GM21619 (cell line): ENCODE measurements around the gene LATS1.
"Not testable (repeated sequence)": the region's sequence is repeated elsewhere in the genome, so short reads cannot be mapped to it uniquely, and the experiment has no call there.

Experiments used
- ATAC-seq: cut with Tn5 transposase; IDR thresholded peaks from one replicate; pipeline ENCODE4 v1.9.1; 2021; ENCODE audit not compliant: unreplicated experiment

Gene LATS1

DNA sequence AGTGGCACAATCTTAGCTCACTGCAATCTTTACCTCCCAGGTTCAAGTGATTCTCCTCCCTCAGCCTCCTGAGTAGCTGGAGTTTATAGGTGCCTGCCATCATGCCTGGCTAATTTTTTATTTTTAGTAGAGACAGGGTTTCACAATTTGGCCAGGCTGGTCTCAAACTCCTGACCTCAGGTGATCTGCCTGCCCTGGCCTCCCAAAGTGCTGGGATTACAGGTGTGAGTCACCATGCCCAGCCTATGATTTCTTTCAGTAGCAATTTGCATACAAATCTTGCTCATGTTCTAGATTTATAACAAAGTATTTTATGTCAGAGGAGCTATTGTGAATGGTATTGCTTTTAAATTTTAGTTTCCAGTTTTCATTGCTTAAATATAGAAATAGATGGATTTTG lies 45.6 kb downstream of the LATS1 start:
- not testable (repeated sequence) for ATAC-seq

DNA sequence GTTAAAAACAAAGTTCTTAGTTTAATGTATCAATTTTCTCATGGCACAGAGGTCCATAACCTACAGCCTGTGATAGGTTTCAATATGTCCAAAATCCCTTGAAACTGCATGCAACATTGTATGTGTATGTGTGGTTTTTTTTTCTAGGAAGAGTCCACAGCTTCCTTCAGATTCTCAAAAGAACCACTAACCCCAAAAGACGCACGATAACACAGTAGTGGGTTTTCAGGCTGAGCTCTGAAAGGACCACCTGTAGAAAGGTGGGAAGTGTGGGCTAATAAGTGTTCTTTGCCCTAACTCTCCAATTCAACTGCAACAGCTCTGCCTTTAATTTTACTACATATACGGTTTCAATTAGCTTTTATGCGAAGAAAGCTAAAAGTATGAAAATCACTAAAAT lies 57.9 kb downstream of the LATS1 start:
- ATAC-seq, result no peak

DNA sequence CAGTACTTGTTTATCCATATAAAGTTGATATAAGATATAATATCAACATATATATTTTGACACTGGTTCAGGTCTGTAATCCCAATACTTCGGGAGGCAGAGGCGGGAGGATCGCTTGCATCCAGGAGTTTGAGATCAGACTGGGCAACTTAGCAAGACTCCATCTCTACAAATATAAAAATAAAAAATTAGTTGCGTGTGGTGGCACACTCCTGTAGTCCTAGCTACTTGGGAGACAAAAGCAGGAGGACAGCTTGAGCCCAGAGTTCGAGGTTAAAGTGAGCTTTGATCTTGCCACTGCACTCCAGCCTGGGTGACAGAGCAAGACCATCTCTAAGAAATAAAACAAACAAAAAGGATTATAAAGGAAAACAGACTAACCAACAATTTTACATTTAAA lies 60.5 kb downstream of the LATS1 start:
- ATAC-seq, result no peak

- no peak for ATAC-seq
Observed at GRCh38 chr6:149651056-149651455, 66.8 kb downstream of the LATS1 start.

GRCh38 chr6:149648148-149649145 lies 69.5 kb downstream of the LATS1 start, which contains the start of gene KATNA1:
TSS of gene KATNA1 (minus strand) at chr6:149648714. CDS start at chr6:149638547, 10,167 bp downstream.
- peak; percentile 89 for ATAC-seq

DNA sequence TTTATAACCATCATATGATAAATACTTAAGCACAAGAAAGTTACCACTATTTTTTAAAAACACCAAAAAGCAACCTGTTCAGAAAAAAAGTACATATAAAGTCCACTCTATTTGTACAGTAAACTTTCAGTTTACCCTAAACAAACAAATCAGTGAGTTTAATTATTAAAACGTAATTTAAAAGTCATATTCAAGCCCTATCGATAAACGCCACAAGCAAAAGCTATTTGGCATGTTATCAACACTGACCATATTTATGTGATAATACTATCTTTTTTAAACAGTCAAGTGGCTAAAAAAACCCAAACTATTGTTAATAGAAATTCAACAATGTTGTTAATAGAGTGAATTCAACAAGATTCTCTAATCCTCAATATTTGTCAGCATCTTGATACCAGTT lies 71.3 kb downstream of the LATS1 start:
- ATAC-seq, result no peak

DNA sequence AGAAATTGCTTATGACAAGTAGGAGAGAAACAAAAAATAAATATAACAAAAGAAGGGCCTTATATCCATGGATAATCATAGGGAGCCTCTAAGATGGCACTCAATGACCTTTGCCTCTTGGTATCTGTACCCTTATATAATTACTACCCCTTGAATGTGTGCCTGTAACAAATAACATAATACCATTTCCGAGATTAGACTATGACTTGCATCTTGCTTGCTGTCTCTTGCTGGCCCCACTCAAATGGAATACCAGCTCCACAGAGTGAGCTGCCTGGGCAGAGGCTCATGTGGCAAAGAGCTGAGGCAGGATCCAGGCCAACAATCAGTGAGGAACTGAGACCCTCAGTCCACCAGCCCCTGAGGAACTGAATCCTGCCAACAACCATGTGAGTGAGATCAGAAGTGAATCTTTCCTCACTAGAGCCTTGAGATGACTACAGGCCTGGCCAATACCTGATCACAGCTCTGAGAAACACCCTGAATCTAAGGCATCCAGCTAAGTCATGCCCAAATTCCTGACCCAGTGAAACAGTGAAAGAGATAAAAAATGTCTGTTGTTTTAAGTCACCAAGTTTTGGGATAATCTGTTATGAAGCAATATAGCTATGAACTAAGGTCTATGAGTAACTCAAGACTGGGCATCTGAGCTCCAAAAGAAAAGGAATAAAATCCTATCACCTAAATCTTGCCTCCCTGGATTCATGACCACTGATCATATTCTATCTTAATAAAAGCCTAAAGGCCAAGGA lies 74.9 kb downstream of the LATS1 start:
- no peak for ATAC-seq

DNA sequence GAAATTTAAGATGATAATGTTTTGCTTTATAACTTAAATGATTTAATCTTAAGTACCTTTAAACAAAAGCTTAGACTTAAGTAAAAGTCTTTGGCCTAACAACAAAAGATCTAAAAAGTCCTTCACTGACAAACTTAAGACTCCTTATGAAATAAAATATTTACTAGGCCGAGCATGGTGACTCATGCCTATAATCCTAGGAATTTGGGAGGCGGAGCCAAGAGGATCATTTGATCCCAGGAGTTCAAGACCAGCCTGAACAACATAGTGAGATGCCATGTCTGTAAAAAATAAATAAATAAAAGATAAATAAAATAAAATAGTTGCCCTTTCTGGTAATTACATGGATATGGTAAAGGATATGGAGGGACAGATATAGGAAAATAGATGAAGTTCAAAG lies 81.8 kb downstream of the LATS1 start:
- no peak for ATAC-seq

DNA sequence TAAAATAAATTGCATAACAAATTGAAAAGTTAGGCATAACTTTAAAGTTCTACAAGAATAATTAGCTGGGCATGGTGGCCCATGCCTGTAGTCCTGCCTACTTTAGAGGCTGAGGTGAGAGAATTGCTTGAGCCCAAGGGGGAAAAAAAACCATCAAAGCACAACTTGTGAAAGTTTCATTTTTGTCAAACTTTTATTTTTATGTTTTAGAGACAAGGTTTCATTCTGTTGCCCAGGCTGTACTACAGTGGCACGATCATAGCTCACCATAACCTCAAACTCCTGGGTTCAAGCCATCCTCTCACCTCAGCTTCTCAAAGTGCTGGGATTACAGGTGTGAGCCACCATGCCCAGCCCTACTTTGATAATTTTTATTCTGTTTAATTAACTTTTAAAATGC lies 83.6 kb downstream of the LATS1 start:
- no peak for ATAC-seq

DNA sequence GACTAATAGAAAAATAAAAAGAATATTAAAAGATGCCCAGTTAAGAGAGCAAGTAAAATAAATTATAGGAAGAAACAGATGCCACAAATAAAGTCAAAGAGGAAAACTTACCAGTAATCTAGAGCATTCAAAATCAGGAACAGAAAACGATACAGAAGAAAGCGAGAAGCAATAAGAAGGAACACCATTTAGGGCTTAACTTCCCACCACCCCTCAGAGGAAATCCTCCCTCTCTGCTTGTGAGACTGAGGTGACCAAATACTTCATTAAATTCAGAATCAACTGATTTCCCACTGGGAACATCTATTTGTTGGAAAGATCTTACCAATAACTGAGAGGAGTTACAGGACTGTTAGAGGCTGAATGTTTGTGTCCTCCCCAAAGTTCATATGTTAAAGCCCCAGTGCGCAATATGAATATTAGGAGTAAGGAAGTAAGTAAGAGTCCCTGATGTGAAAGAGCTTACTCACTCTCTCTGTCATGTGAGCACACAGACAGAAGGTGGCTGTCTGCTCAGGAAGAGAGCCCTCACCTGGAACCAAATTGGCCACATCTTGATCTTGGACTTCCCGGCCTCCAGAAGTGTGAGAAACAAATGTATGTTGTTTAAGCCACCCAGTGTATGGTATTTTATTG lies 88.9 kb downstream of the LATS1 start:
- peak; percentile 84 for ATAC-seq

- ATAC-seq, result no peak
Observed at GRCh38 chr6:149627672-149628071, 90.2 kb downstream of the LATS1 start.

DNA sequence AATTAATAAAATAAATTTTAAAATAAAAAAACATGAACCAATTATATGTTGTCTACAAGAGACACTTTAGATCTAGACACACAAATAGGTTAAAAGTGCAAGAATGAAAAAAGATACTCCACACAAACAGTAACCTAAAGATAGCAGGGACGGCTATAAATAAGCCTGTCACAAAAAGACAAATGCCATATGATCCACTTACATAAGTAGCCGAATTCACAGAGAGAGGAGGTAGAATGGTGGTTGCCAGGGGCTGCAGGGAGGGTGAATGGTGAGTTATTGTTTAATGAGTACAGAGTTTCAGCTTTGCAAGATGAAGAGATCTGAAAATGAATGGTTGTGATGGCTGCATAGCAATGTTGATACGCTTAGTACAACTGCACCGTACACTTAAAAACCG lies 102.1 kb downstream of the LATS1 start:
- no peak for ATAC-seq

DNA sequence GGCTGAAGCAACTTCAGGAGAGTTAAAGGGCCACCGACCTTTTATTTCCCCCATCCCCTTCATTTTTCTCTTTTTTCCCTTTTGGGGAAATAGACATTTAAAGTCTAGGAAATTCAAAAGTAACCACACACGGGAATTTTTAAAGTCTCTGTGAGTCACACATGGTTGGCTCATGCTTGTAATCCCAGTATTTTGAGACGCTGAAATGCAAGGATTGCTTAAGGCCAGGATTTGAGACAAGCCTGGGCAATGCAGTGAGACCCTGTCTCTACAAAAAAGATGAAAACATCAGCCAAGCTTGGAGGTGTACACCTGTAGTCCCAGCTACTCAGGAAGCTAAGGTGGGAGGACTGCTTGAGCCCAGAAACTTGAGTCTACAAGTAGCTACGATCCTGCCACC lies 103.6 kb downstream of the LATS1 start:
- ATAC-seq, result no peak

GRCh38 chr6:149608381-149608982 lies 109.4 kb downstream of the LATS1 start:
- no peak for ATAC-seq
